ENCODE results near the gene DNPEP. TPM values are rescaled to one million over a fixed set of nuclear protein-coding genes. Genes with fewer than 3 reads are reported as not detected.
"Not testable (repeated sequence)": the region's sequence is repeated elsewhere in the genome, so short reads cannot be mapped to it uniquely, and the experiment has no call there.

The DNPEP gene
- total RNA-seq, 1 donor from 2014 or later = 49.6 TPM

DNA sequence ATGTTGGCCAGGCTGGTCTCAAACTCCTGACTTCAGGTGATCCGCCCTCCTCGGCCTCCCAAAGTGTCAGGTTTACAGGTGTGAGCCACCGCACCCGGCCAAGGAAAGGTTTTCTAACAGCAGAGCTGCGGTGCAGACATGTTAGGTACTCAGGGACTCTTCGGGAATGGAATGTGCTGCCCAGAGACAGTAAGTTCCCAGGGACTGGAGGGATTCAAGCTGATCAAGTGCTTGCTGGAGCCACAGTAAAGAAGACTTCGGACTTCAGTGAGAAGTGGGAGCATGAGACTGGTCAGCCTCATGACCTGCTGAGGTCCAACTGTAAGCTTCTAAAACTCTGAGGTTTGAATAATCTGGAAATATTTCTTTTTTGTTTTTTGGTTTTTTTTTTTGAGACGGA is 22.7 kb upstream of the DNPEP start:
- Mint-ChIP-seq H3K4me1 (ENCODE audit: unreplicated experiment) (no peaks in the 10 kb centered on the region), H3K27me3 (ENCODE audit: unreplicated experiment) (peaks cover 6% of the 10 kb centered on the region), H3K27ac (ENCODE audit: unreplicated experiment) (no peak overlapping the region), H3K4me3 (ENCODE audit: unreplicated experiment) (no peak overlapping the region), H3K9me3 (ENCODE audit: unreplicated experiment) (no peaks in the 10 kb centered on the region), H3K36me3 (ENCODE audit: low read depth, unreplicated experiment) (no peaks in the 10 kb centered on the region)
- TF ChIP-seq, protein P1, sequence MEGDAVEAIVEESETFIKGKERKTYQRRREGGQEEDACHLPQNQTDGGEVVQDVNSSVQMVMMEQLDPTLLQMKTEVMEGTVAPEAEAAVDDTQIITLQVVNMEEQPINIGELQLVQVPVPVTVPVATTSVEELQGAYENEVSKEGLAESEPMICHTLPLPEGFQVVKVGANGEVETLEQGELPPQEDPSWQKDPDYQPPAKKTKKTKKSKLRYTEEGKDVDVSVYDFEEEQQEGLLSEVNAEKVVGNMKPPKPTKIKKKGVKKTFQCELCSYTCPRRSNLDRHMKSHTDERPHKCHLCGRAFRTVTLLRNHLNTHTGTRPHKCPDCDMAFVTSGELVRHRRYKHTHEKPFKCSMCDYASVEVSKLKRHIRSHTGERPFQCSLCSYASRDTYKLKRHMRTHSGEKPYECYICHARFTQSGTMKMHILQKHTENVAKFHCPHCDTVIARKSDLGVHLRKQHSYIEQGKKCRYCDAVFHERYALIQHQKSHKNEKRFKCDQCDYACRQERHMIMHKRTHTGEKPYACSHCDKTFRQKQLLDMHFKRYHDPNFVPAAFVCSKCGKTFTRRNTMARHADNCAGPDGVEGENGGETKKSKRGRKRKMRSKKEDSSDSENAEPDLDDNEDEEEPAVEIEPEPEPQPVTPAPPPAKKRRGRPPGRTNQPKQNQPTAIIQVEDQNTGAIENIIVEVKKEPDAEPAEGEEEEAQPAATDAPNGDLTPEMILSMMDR (IDR thresholded peaks at IDR 0.05; ENCODE audit: unreplicated experiment) = no peak
- DNase-seq (ENCODE audit: low spot score) = no peak

DNA sequence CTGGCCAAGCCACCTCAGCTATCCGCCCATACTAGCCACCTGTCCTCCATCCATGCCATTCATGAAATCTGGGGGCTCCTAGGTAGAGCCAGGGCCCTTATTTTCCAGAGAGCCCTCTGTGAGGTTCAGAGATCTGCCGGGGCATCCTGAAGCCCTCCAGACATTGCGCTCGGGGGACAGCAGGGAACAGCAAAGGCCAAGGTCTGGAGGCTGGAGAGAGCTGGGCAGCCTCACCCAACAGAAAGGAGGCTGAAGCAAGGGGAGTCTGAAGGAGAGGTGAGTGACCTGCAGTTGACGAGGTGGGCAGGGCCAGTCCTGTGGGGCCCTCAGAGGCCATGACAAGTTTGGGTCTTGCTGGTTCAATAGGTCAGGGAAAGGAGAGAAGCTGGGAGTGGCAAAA is 21.9 kb upstream of the DNPEP start:
- TF ChIP-seq, protein P1 (IDR thresholded peaks at IDR 0.05; ENCODE audit: unreplicated experiment) = no peak
- Mint-ChIP-seq H3K4me1 (ENCODE audit: unreplicated experiment) (peaks cover under 1% of the 10 kb centered on the region), H3K27me3 (ENCODE audit: unreplicated experiment) (peaks cover 7% of the 10 kb centered on the region), H3K9me3 (ENCODE audit: unreplicated experiment) (no peaks in the 10 kb centered on the region), H3K4me3 (ENCODE audit: unreplicated experiment) (no peak overlapping the region), H3K36me3 (ENCODE audit: low read depth, unreplicated experiment) (no peaks in the 10 kb centered on the region), H3K27ac (ENCODE audit: unreplicated experiment) (no peak overlapping the region)
- DNase-seq (ENCODE audit: low spot score) = no peak

DNA sequence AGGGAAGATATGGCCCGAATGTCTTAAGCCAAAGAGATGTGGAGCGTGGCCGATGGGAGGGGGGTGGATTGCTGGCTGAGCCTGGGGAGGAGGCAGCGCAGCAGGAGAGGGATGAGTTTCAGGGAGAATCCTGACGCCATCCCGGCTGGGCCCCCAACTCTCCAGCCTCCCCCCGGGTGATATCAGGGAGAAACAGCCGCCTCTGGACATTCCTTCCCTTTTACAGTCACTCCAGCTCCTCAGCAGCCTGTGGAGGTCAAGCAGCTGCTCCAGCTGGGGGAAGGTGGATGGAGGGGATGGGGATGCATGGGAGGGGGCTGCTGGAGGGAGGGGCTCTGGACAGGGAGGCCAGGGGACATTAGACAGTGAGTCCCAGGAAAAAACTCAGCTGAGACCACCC is 20.9 kb upstream of the DNPEP start:
- Mint-ChIP-seq H3K4me3 (ENCODE audit: unreplicated experiment) (no peak overlapping the region), H3K27ac (ENCODE audit: unreplicated experiment) (no peak overlapping the region), H3K4me1 (ENCODE audit: unreplicated experiment) (peaks cover 9% of the 10 kb centered on the region), H3K36me3 (ENCODE audit: low read depth, unreplicated experiment) (no peaks in the 10 kb centered on the region), H3K27me3 (ENCODE audit: unreplicated experiment) (peaks cover 9% of the 10 kb centered on the region), H3K9me3 (ENCODE audit: unreplicated experiment) (no peaks in the 10 kb centered on the region)
- TF ChIP-seq, protein P1 (IDR thresholded peaks at IDR 0.05; ENCODE audit: unreplicated experiment) = no peak
- DNase-seq (ENCODE audit: low spot score) = no peak

- TF ChIP-seq, protein P1 (IDR thresholded peaks at IDR 0.05; ENCODE audit: unreplicated experiment) = no peak
- H3K27ac Mint-ChIP-seq (ENCODE audit: unreplicated experiment) = no peak overlapping the region
- H3K4me1 Mint-ChIP-seq (ENCODE audit: unreplicated experiment) = peaks cover 12% of the 10 kb centered on the region
- peaks cover 9% of the 10 kb centered on the region for H3K27me3 Mint-ChIP-seq (ENCODE audit: unreplicated experiment)
- no peak overlapping the region for H3K4me3 Mint-ChIP-seq (ENCODE audit: unreplicated experiment)
- H3K9me3 Mint-ChIP-seq (ENCODE audit: unreplicated experiment) = no peaks in the 10 kb centered on the region
- no peaks in the 10 kb centered on the region for H3K36me3 Mint-ChIP-seq (ENCODE audit: low read depth, unreplicated experiment)
- DNase-seq (ENCODE audit: low spot score) = no peak
These were observed 20.5 kb upstream of the DNPEP start for GRCh38 chr2:219408204-219408603.

GRCh38 chr2:219407343-219407742 is 19.6 kb upstream of the DNPEP start:
- H3K36me3 Mint-ChIP-seq (ENCODE audit: low read depth, unreplicated experiment) = not testable (repeated sequence)

DNA sequence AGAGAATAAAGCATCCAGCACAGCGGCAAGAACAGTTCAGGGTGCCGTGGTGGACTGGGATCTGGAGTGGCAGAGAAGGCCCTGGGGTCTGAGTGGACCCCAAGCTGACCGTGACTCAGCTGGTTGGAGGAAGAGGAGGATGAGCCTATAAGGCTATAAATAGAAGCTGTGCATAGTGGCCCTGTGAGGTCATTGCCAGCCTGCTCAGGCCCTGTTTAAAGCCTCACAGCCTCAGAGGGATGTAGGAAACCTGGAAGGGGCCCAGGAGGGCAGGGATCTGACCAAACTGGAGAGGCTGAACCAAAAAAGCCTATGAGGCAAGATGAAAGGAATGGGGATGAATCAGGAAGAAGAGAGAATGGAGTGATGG is 19.1 kb upstream of the DNPEP start:
- H3K9me3 Mint-ChIP-seq (ENCODE audit: unreplicated experiment) = no peaks in the 10 kb centered on the region
- H3K4me3 Mint-ChIP-seq (ENCODE audit: unreplicated experiment) = no peak overlapping the region

More at GRCh38 chr2:219407343-219407742, 19.6 kb upstream of the DNPEP start:
- not testable (repeated sequence) for H3K27me3 Mint-ChIP-seq (ENCODE audit: unreplicated experiment); H3K9me3 Mint-ChIP-seq (ENCODE audit: unreplicated experiment); DNase-seq (ENCODE audit: low spot score); H3K27ac Mint-ChIP-seq (ENCODE audit: unreplicated experiment); H3K4me3 Mint-ChIP-seq (ENCODE audit: unreplicated experiment)
- H3K4me1 Mint-ChIP-seq (ENCODE audit: unreplicated experiment) = peaks cover 12% of the 10 kb centered on the region

More for the DNA sequence above, 19.1 kb upstream of the DNPEP start:
- Mint-ChIP-seq H3K36me3 (ENCODE audit: low read depth, unreplicated experiment) (no peaks in the 10 kb centered on the region), H3K4me1 (ENCODE audit: unreplicated experiment) (peaks cover 14% of the 10 kb centered on the region), H3K27me3 (ENCODE audit: unreplicated experiment) (peaks cover 9% of the 10 kb centered on the region), H3K27ac (ENCODE audit: unreplicated experiment) (no peak overlapping the region)
- TF ChIP-seq, protein P1 (IDR thresholded peaks at IDR 0.05; ENCODE audit: unreplicated experiment) = no peak
- no peak for DNase-seq (ENCODE audit: low spot score)

Measured in endothelial cell (in vitro differentiated cells).